Gastrocnemius medialis (tissue), 4 donors: ENCODE results near the gene RIMBP2. TPM values are rescaled to one million over a fixed set of nuclear protein-coding genes. Genes with fewer than 3 reads are reported as not detected.
"Not testable (repeated sequence)": the region's sequence is repeated elsewhere in the genome, so short reads cannot be mapped to it uniquely, and the experiment has no call there.

Experiments used
- ATAC-seq, 2 donors: fragments of 150-250 bp; one replicate each; pipeline ENCODE4 v1.9.1; 2016
- DNase-seq, 2 donors: peaks; one replicate each; pipeline ENCODE4 v3.0.0-alpha.2; 2019
- H3K27ac ChIP-seq, 4 donors: fragments of 200-600 bp; sonication (generic); 1 replicate in 1 of 4; 2 replicates in 3 of 4; pipeline ENCODE4 v1.5.1; 2016 to 2018; ENCODE audit warnings: mild to moderate bottlenecking in 2 of 4, moderate library complexity in 1 of 4
- H3K27me3 ChIP-seq, 3 donors: fragments of 200-600 bp; sonication (generic) in 2 of 3; 1 replicate in 1 of 3; 2 replicates in 2 of 3; pipeline versions ENCODE4 v1.5.1 to v1.6.0; 2016 to 2019; ENCODE audit warnings: mild to moderate bottlenecking in 1 of 3, moderate library complexity in 1 of 3
- H3K36me3 ChIP-seq, 2 donors: fragments of 200-600 bp; sonication (generic) in 1 of 2; one replicate each; pipeline ENCODE4 v1.5.1; 2017 to 2018
- H3K4me1 ChIP-seq, 2 donors: fragments of 200-600 bp; sonication (generic) in 1 of 2; one replicate each; pipeline ENCODE4 v1.5.1; 2016 to 2017; ENCODE audit warnings: mild to moderate bottlenecking in 2 of 2
- H3K4me3 ChIP-seq, 4 donors: fragments of 200-600 bp; sonication (generic) in 3 of 4; 1 replicate in 1 of 4; 2 replicates in 3 of 4; pipeline ENCODE4 v1.5.1; 2016 to 2019; ENCODE audit warnings: mild to moderate bottlenecking in 2 of 4
- H3K9me3 ChIP-seq, 3 donors: fragments of 200-600 bp; sonication (generic) in 2 of 3; 1 replicate in 1 of 3; 2 replicates in 2 of 3; pipeline ENCODE4 v1.5.1; 2016 to 2019
- POLR2A ChIP-seq, 2 donors: fragments of 450-650 bp; IDR thresholded peaks; one replicate each; pipeline ENCODE4 v1.6.1; 2017; ENCODE audit warnings: antibody characterized with exemption in 2 of 2, mild to moderate bottlenecking in 2 of 2, moderate library complexity in 2 of 2
- in situ Hi-C, 4 donors: fragments of 200-750 bp; cut with MboI; loops; one replicate each; pipeline versions ENCODE4 v1.15.0 to v1.8.0; 2017; ENCODE audit warnings: low sequenced_read_pairs in 4 of 4
- intact Hi-C: fragments of 100-400 bp; cut with DNase I; formaldehyde crosslinking; loops from one replicate; pipeline ENCODE4 v1.15.1; 2023; ENCODE audit warnings: low total_unique reads
- total RNA-seq, 4 donors: library from RNA; depleted of rRNA; stranded (reverse); fragments of >200 nt; gene quantifications; one replicate each; pipeline versions ENCODE4 v1.1.0 to v1.2.3, GENCODE V29; 2016
- TF ChIP-seq, protein P1 (sequence below), 5 experiments: fragments of 450-650 bp in 3 of 5; fragments of 200-600 bp in 2 of 5; sonication (generic) in 2 of 5; IDR thresholded peaks in 4 of 5; conservative IDR thresholded peaks in 1 of 5; 1 replicate in 4 of 5; 2 replicates in 1 of 5; pipeline ENCODE4 v1.5.1; 2016 to 2019; ENCODE audit warnings: antibody characterized with exemption in 5 of 5, mild to moderate bottlenecking in 3 of 5, moderate library complexity in 3 of 5

Gene RIMBP2
- total RNA-seq, 4 donors from 2014 or later: 0.76 to 2.2 (median 1.2) TPM; not detected in 1

GRCh38 chr12:130742716-130743115, 26.6 kb upstream of the RIMBP2 start:
- intact Hi-C loops: no loop called here
- no peaks in the 10 kb centered on the region for H3K27me3 ChIP-seq
- no peaks in the 10 kb centered on the region for H3K9me3 ChIP-seq
- in situ Hi-C loops: loop anchor here in 1 of 4 donors (10.0 to 25.0 kb wide), 2 partner anchors 338 to 705 kb away; no protein-coding TSS in a partner anchor
- DNase-seq (no peak), ATAC-seq (no peak)
- no peaks in the 10 kb centered on the region for H3K4me1 ChIP-seq
- TF ChIP-seq, protein P1, sequence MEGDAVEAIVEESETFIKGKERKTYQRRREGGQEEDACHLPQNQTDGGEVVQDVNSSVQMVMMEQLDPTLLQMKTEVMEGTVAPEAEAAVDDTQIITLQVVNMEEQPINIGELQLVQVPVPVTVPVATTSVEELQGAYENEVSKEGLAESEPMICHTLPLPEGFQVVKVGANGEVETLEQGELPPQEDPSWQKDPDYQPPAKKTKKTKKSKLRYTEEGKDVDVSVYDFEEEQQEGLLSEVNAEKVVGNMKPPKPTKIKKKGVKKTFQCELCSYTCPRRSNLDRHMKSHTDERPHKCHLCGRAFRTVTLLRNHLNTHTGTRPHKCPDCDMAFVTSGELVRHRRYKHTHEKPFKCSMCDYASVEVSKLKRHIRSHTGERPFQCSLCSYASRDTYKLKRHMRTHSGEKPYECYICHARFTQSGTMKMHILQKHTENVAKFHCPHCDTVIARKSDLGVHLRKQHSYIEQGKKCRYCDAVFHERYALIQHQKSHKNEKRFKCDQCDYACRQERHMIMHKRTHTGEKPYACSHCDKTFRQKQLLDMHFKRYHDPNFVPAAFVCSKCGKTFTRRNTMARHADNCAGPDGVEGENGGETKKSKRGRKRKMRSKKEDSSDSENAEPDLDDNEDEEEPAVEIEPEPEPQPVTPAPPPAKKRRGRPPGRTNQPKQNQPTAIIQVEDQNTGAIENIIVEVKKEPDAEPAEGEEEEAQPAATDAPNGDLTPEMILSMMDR (IDR thresholded peaks at IDR 0.05 in 4 of 5, conservative IDR thresholded peaks at IDR 0.05 in 1 of 5): no peak
- no peak for TF ChIP-seq POLR2A (IDR thresholded peaks at IDR 0.05)
- H3K36me3 ChIP-seq: no peaks in the 10 kb centered on the region
- H3K4me3 ChIP-seq: no peak overlapping the region
- no peak overlapping the region for H3K27ac ChIP-seq

- no peaks in the 10 kb centered on the region for H3K9me3 ChIP-seq
- no peaks in the 10 kb centered on the region for H3K36me3 ChIP-seq
- H3K4me1 ChIP-seq: no peaks in the 10 kb centered on the region
- TF ChIP-seq POLR2A (IDR thresholded peaks at IDR 0.05): no peak
- TF ChIP-seq, protein P1 (IDR thresholded peaks at IDR 0.05 in 4 of 5, conservative IDR thresholded peaks at IDR 0.05 in 1 of 5): no peak
- no peaks in the 10 kb centered on the region for H3K27me3 ChIP-seq
- intact Hi-C loops: no loop called here
- ATAC-seq: no peak
- no peak overlapping the region for H3K27ac ChIP-seq
- H3K4me3 ChIP-seq: no peak overlapping the region
- no peak for DNase-seq
- in situ Hi-C loops: loop anchor here in 1 of 4 donors (10.0 to 25.0 kb wide), 2 partner anchors 337 to 705 kb away; no protein-coding TSS in a partner anchor
Measured at GRCh38 chr12:130742112-130742511, 26.0 kb upstream of the RIMBP2 start.

DNA sequence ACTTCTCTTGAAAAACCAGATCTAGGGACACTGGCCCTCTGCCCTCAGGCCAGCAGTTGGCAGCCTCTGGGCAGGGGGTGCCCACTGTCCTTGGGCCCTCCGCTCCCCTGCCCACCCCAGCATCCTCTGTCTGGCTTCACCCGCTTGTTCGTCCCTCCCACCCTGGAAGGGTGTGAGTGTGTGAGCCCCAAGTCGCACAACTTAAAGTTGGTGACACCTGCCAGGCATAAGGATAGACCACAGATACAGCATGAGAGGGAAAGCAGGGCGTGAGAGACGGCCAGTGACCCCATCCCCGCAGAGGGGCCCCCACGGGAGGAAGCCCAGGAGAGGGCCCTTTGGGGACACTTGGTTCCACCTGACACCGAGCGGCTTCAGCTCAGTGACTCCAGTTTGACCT, 23.5 kb upstream of the RIMBP2 start:
- Histone ChIP-seq H3K27me3 (no peaks in the 10 kb centered on the region), H3K4me3 (no peak overlapping the region), H3K4me1 (no peaks in the 10 kb centered on the region), H3K9me3 (no peaks in the 10 kb centered on the region), H3K36me3 (no peaks in the 10 kb centered on the region), H3K27ac (no peak overlapping the region)
- ATAC-seq: no peak
- TF ChIP-seq, protein P1 (IDR thresholded peaks at IDR 0.05 in 4 of 5, conservative IDR thresholded peaks at IDR 0.05 in 1 of 5): no peak
- no peak for TF ChIP-seq POLR2A (IDR thresholded peaks at IDR 0.05)
- in situ Hi-C loops: loop anchor here in 1 of 4 donors (25.0 kb wide), 1 partner anchor 702 kb away; no protein-coding TSS in a partner anchor
- intact Hi-C loops: no loop called here
- DNase-seq: no peak

DNA sequence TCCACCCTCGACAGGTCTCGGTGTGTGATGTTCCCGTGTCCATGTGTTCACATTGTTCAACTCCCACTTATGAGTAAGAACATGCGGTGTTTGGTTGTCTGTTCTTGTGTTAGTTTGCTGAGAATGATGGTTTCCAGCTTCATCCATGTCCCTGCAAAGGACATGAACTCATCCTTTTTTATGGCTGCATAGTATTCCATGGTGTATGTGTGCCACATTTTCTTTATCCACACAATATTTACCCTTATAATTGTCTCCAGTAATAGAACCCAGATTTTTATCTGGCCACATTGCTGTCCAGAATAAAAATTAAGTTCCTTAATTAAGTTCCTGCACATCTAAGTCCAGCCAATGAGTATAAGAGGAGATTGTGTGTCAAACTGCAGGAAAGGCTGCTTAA, 22.3 kb upstream of the RIMBP2 start:
- H3K4me3 ChIP-seq, H3K27me3 ChIP-seq, H3K9me3 ChIP-seq, ATAC-seq, H3K4me1 ChIP-seq, intact Hi-C loops, DNase-seq, H3K36me3 ChIP-seq, H3K27ac ChIP-seq: not testable (repeated sequence)
- in situ Hi-C loops: loop anchor here in 1 of 4 donors (25.0 kb wide), 1 partner anchor 701 kb away; no protein-coding TSS in a partner anchor

GRCh38 chr12:130737731-130738130, 21.6 kb upstream of the RIMBP2 start:
- Histone ChIP-seq H3K4me3 (no peak overlapping the region), H3K4me1 (no peaks in the 10 kb centered on the region), H3K27me3 (no peaks in the 10 kb centered on the region), H3K36me3 (no peaks in the 10 kb centered on the region), H3K27ac (no peak overlapping the region), H3K9me3 (no peaks in the 10 kb centered on the region)
- DNase-seq (no peak), ATAC-seq (no peak)
- in situ Hi-C loops (loop anchor here in 1 of 4 donors (25.0 kb wide), 1 partner anchor 700 kb away; no protein-coding TSS in a partner anchor), intact Hi-C loops (no loop called here)
- TF ChIP-seq POLR2A (IDR thresholded peaks at IDR 0.05): no peak
- TF ChIP-seq, protein P1 (IDR thresholded peaks at IDR 0.05 in 4 of 5, conservative IDR thresholded peaks at IDR 0.05 in 1 of 5): no peak
